Loucy (cell line): ENCODE data around the gene TBC1D7.

Source experiments
- H2AFZ ChIP-seq: fragments of 200-600 bp; sonication (generic); 2 replicates; pipeline ENCODE4 v1.6.0; 2016; ENCODE audit warnings: antibody characterized with exemption, mild to moderate bottlenecking, low read length, moderate library complexity
- H3F3A ChIP-seq: fragments of 200-600 bp; 2 replicates; pipeline ENCODE4 v1.6.0; 2016; ENCODE audit warnings: antibody characterized with exemption, low read depth, mild to moderate bottlenecking
- H3K27me3 ChIP-seq: fragments of 200-600 bp; sonication (generic); 2 replicates; pipeline ENCODE4 v1.6.1; 2014; ENCODE audit warnings: low read length, mild to moderate bottlenecking; ENCODE audit not compliant: insufficient read depth, poor library complexity, severe bottlenecking
- H3K36me3 ChIP-seq: fragments of 200-600 bp; sonication (generic); 2 replicates; pipeline ENCODE4 v1.6.1; 2016; ENCODE audit warnings: low read length; ENCODE audit not compliant: insufficient read depth
- H3K4me1 ChIP-seq: fragments of 200-600 bp; sonication (generic); 2 replicates; pipeline ENCODE4 v1.5.1; 2014; ENCODE audit warnings: low read length, mild to moderate bottlenecking; ENCODE audit not compliant: insufficient read depth, poor library complexity, severe bottlenecking
- H3K4me2 ChIP-seq: fragments of 200-600 bp; sonication (generic); 2 replicates; pipeline ENCODE4 v1.6.0; 2014; ENCODE audit warnings: antibody characterized with exemption, low read length, low read depth, mild to moderate bottlenecking; ENCODE audit not compliant: poor library complexity, severe bottlenecking
- H3K4me3 ChIP-seq: fragments of 200-600 bp; sonication (generic); 2 replicates; pipeline ENCODE4 v1.5.1; 2014; ENCODE audit warnings: low read length, mild to moderate bottlenecking, mixed read lengths; ENCODE audit not compliant: poor library complexity, severe bottlenecking
- H3K79me2 ChIP-seq: fragments of 200-600 bp; sonication (generic); 2 replicates; pipeline ENCODE4 v1.6.1; 2014; ENCODE audit warnings: low read length; ENCODE audit not compliant: insufficient read depth
- H3K9ac ChIP-seq: fragments of 200-600 bp; sonication (generic); 2 replicates; pipeline ENCODE4 v1.6.0; 2014; ENCODE audit warnings: mild to moderate bottlenecking, low read depth, low read length, moderate library complexity; ENCODE audit not compliant: poor library complexity, severe bottlenecking
- H3K9me2 ChIP-seq: fragments of 200-600 bp; sonication (generic); replicated peaks from 2 replicates; pipeline ENCODE4 v1.6.1; 2016; ENCODE audit warnings: low read depth, low read length, mixed read lengths
- H3K9me3 ChIP-seq: fragments of 200-600 bp; sonication (generic); 2 replicates; pipeline ENCODE4 v1.6.1; 2014; ENCODE audit warnings: mild to moderate bottlenecking, antibody characterized with exemption, low read length, low read depth; ENCODE audit not compliant: insufficient read depth
- H4K20me1 ChIP-seq: fragments of 200-600 bp; sonication (generic); 2 replicates; pipeline ENCODE4 v1.6.0; 2014; ENCODE audit warnings: antibody characterized with exemption, low read length, mild to moderate bottlenecking; ENCODE audit not compliant: insufficient read depth, poor library complexity, severe bottlenecking
- EZH2phosphoT487 ChIP-seq: fragments of 200-600 bp; IDR thresholded peaks from 2 replicates; pipeline ENCODE4 v1.6.1; 2018; ENCODE audit warnings: antibody characterized with exemption, mild to moderate bottlenecking, moderate library complexity, borderline replicate concordance
- TF ChIP-seq, protein P1 (sequence below): fragments of 200-600 bp; sonication (generic); conservative IDR thresholded peaks from 2 replicates; pipeline ENCODE4 v1.5.1; 2014; ENCODE audit warnings: mild to moderate bottlenecking, antibody characterized with exemption, low read length

TBC1D7 gene

GRCh38 chr6:13262302-13263230, 65.8 kb downstream of the TBC1D7 start:
- Histone ChIP-seq H4K20me1 (no peaks in the 10 kb centered on the region), H3K36me3 (no peaks in the 10 kb centered on the region), H3K9me3 (no peaks in the 10 kb centered on the region), H3K4me2 (no peak overlapping the region), H3K27me3 (no peaks in the 10 kb centered on the region), H3K4me3 (no peak overlapping the region), H3K9ac (no peak overlapping the region), H3F3A (no peaks in the 10 kb centered on the region), H3K79me2 (no peaks in the 10 kb centered on the region), H2AFZ (no peak overlapping the region), H3K4me1 (peaks cover 10% of the 10 kb centered on the region), H3K9me2 (no peaks in the 10 kb centered on the region)
- no peak for TF ChIP-seq EZH2phosphoT487
- TF ChIP-seq, protein P1, sequence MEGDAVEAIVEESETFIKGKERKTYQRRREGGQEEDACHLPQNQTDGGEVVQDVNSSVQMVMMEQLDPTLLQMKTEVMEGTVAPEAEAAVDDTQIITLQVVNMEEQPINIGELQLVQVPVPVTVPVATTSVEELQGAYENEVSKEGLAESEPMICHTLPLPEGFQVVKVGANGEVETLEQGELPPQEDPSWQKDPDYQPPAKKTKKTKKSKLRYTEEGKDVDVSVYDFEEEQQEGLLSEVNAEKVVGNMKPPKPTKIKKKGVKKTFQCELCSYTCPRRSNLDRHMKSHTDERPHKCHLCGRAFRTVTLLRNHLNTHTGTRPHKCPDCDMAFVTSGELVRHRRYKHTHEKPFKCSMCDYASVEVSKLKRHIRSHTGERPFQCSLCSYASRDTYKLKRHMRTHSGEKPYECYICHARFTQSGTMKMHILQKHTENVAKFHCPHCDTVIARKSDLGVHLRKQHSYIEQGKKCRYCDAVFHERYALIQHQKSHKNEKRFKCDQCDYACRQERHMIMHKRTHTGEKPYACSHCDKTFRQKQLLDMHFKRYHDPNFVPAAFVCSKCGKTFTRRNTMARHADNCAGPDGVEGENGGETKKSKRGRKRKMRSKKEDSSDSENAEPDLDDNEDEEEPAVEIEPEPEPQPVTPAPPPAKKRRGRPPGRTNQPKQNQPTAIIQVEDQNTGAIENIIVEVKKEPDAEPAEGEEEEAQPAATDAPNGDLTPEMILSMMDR, result no peak

DNA sequence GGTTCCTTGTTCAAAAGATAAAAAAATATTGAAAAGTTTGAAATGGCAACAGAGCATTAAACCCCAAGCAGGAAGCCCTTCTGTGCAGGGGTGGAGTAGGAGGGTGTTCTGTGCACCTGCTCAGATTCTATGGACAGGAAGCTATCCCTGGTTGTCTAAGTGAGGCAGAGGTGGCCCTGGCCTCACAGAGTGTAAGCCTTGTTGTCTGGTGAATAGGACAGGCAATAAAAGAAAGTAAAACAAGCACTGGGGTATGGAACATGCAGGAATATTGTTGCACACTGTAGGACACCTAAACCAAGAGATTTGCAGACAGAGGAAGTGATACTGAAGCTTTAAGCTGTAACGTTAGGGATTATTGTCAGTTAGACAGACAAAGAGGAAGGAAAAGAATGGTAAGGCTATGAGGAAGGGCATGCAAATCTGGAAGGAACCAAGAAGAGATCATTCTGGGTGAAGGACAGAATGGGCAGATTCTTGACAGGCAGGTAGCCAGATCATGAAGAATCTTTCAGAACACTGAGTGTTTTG, 66.8 kb downstream of the TBC1D7 start:
- Histone ChIP-seq H2AFZ (no peak overlapping the region), H3K4me3 (no peak overlapping the region), H3K79me2 (no peaks in the 10 kb centered on the region), H3K9me3 (no peaks in the 10 kb centered on the region), H3K9me2 (no peaks in the 10 kb centered on the region), H3K27me3 (no peaks in the 10 kb centered on the region), H4K20me1 (no peaks in the 10 kb centered on the region), H3K4me1 (peaks cover 10% of the 10 kb centered on the region), H3K36me3 (no peaks in the 10 kb centered on the region), H3K9ac (no peak overlapping the region), H3F3A (no peaks in the 10 kb centered on the region), H3K4me2 (no peak overlapping the region)
- TF ChIP-seq, protein P1, result no peak
- TF ChIP-seq EZH2phosphoT487, result no peak

DNA sequence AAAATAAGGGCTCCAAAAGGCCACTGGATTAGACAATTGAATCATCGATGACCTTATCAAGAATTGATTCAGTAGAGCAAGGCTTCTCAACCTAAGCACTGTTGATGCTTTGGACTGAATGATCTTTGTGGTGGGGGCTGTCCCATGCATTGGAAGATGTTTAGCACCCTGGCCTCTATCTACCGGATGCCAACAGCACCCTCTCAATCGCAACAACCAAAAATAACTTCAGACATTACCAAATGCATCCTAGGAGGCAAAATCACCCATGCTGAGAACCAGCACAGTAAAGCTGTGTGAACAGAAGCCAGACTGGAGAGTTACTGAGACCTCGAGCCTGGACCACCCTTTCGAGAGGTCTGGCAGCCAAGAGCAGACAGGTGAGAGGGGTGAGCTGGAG, 67.5 kb downstream of the TBC1D7 start:
- Histone ChIP-seq H3F3A (no peaks in the 10 kb centered on the region), H3K36me3 (no peaks in the 10 kb centered on the region), H4K20me1 (no peaks in the 10 kb centered on the region), H2AFZ (no peak overlapping the region), H3K4me1 (peaks cover 10% of the 10 kb centered on the region), H3K4me2 (no peak overlapping the region), H3K9me2 (no peaks in the 10 kb centered on the region), H3K4me3 (no peak overlapping the region), H3K27me3 (no peaks in the 10 kb centered on the region), H3K9ac (no peak overlapping the region), H3K9me3 (no peaks in the 10 kb centered on the region), H3K79me2 (no peaks in the 10 kb centered on the region)
- TF ChIP-seq, protein P1, result no peak
- no peak for TF ChIP-seq EZH2phosphoT487
